Common myeloid progenitor, CD34-positive (primary cell): ENCODE data around the gene LEMD2.

Source experiments
- CTCF ChIA-PET: fragments of 350-600 bp; sonication (Branson Sonifier 250); formaldehyde crosslinking; loops from one replicate; lab custom pipeline; 2021; ENCODE audit warnings: antibody characterized with exemption; lab: Charles Lee
- POLR2A ChIA-PET: fragments of 350-600 bp; sonication (Branson Sonifier 250); formaldehyde crosslinking; loops from one replicate; lab custom pipeline; 2021; ENCODE audit warnings: antibody characterized with exemption; lab: Charles Lee
- DNase-seq, 3 donors: peaks; one replicate each; pipeline versions ENCODE4 v3.0.0 to v3.0.0-alpha.2; 2013
- H3K27ac ChIP-seq, 2 experiments: 1 replicate in 1 of 2; 2 replicates in 1 of 2; pipeline ENCODE4 v1.7.0; 2013; ENCODE audit warnings: inconsistent platforms in 2 of 2, low read length in 2 of 2, mild to moderate bottlenecking in 2 of 2, low read depth in 1 of 2, moderate library complexity in 1 of 2; ENCODE audit not compliant: severe bottlenecking in 2 of 2, insufficient read depth in 1 of 2, poor library complexity in 1 of 2
- H3K27me3 ChIP-seq, 5 experiments: replicated peaks in 2 of 5; 1 replicate in 3 of 5; 2 replicates in 2 of 5; pipeline versions ENCODE4 v1.6.1 to v1.7.0; 2013; ENCODE audit warnings: low read length in 4 of 5, mild to moderate bottlenecking in 2 of 5, moderate library complexity in 2 of 5, inconsistent platforms in 1 of 5; ENCODE audit not compliant: insufficient read depth in 5 of 5, control insufficient read depth in 4 of 5
- H3K36me3 ChIP-seq, 4 experiments: 1 replicate in 2 of 4; 2 replicates in 2 of 4; pipeline versions ENCODE4 v1.6.1 to v1.7.0; 2013; ENCODE audit warnings: low read length in 3 of 4, control low read depth in 1 of 4, mild to moderate bottlenecking in 1 of 4; ENCODE audit not compliant: control insufficient read depth in 4 of 4, insufficient read depth in 4 of 4
- H3K4me1 ChIP-seq, 4 experiments: 1 replicate in 3 of 4; 2 replicates in 1 of 4; pipeline versions ENCODE4 v1.6.1 to v1.7.1; 2013; ENCODE audit warnings: low read length in 3 of 4, mild to moderate bottlenecking in 3 of 4, control low read depth in 1 of 4, inconsistent platforms in 1 of 4, moderate library complexity in 1 of 4; ENCODE audit not compliant: control insufficient read depth in 4 of 4, insufficient read depth in 4 of 4; ENCODE audit errors: control extremely low read depth in 1 of 4
- H3K4me3 ChIP-seq, 7 experiments: 1 replicate in 4 of 7; 2 replicates in 3 of 7; pipeline versions ENCODE4 v1.5.1 to v1.7.0; 2013; ENCODE audit warnings: mild to moderate bottlenecking in 7 of 7, low read length in 6 of 7, moderate library complexity in 6 of 7, inconsistent platforms in 2 of 7, low read depth in 2 of 7, control low read depth in 1 of 7; ENCODE audit not compliant: insufficient read depth in 4 of 7, control insufficient read depth in 1 of 7; ENCODE audit errors: extremely low read depth in 1 of 7
- H3K9me3 ChIP-seq, 5 experiments: 1 replicate in 4 of 5; 2 replicates in 1 of 5; pipeline versions ENCODE4 v1.6.1 to v1.7.1; 2013; ENCODE audit warnings: low read length in 4 of 5, mild to moderate bottlenecking in 2 of 5, inconsistent platforms in 1 of 5, low read depth in 1 of 5, moderate library complexity in 1 of 5; ENCODE audit not compliant: control insufficient read depth in 4 of 5, insufficient read depth in 2 of 5; ENCODE audit errors: control extremely low read depth in 1 of 5
- WGBS: methylation state at CpG from one replicate; pipeline ENCODE4 v1.1.5; 2013; ENCODE audit not compliant: insufficient coverage; 5-methylcytosine and 5-hydroxymethylcytosine counted together

LEMD2 gene

DNA sequence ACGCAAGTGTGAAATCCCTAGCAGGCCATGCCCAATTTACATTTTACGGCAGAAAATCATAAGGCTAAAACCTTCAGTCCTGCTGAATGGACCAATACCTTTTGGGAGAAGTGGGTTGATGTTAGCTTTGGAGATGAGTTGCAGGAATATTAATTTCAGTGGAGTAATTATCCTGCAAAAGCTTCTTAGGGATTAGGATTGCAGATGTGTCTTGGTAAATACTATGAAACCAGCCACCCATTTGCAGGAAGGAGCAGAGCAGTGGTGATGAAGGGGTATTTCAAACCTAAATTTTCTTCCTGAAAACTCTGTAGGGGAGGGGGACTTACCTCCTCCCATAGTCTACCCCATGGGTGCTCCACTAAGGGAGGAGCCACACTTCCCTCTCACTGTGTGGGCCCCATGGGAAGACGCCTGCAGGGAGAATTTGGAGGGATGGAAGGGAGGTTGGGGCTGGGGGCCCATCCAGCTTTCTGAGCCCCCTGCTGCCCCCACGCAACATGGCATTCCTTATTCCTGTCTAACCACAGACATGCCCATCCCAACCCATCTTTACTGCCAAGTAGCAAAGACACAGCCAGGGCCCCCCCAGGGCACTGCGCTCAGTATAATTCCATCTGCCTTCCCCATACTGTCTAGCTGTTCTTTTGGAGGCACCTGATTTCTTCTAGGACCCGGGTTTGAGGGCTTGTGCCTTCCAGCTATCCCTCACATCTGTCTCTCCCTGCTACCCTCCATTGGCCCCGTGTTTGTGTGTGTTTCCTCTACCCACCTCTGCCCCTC lies 62.8 kb downstream of the LEMD2 start:
- Histone ChIP-seq H3K4me3 (no peak overlapping the region), H3K36me3 (no peaks in the 10 kb centered on the region), H3K4me1 (no peaks in the 10 kb centered on the region), H3K9me3 (no peaks in the 10 kb centered on the region), H3K27me3 (peaks cover 0 to 9% (median 6%) of the 10 kb centered on the region in 5 experiments), H3K27ac (no peak overlapping the region)
- 93% methylated on average over 4 of the region's 7 CpGs for WGBS
- ChIA-PET POLR2A (no interaction called here), CTCF (interaction anchor here (0.6 to 1.2 kb wide), 4 partner anchors 15 to 137 kb away, joined by 3 to 4 read pairs (median 4); partner anchors contain the start of gene UQCC2)
- DNase-seq, result no peak

DNA sequence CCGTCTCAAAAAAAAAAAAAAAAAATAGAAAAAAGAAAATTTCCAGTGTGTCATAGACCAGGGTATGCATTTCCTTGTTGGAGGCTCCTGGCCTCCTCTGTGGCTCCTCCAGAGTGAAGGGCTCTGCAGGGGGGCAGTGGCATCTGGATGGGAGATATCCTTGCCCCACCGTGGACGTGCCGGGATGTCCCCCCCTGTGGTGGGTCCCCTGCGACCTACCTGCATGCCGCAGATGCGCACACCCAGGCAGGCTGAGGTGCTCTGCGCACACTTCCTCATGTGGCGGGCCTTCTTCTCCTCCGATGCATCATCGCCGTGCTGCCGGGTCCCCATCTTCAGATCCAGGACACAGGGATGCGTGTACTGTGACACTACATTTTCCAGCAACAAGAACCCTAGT lies 63.7 kb downstream of the LEMD2 start:
- CTCF ChIA-PET, result interaction anchor here (0.9 to 1.1 kb wide), 2 partner anchors 14 to 35 kb away, joined by 4 read pairs; partner anchors contain the start of gene UQCC2
- no peak overlapping the region for H3K27ac ChIP-seq
- H3K9me3 ChIP-seq, result no peaks in the 10 kb centered on the region
- 95% methylated on average over 13 of the region's 14 CpGs for WGBS
- H3K4me1 ChIP-seq, result no peaks in the 10 kb centered on the region
- POLR2A ChIA-PET, result no interaction called here
- H3K27me3 ChIP-seq, result peaks cover 0 to 9% (median 6%) of the 10 kb centered on the region in 5 experiments
- no peak overlapping the region for H3K4me3 ChIP-seq
- DNase-seq, result no peak
- no peaks in the 10 kb centered on the region for H3K36me3 ChIP-seq

DNA sequence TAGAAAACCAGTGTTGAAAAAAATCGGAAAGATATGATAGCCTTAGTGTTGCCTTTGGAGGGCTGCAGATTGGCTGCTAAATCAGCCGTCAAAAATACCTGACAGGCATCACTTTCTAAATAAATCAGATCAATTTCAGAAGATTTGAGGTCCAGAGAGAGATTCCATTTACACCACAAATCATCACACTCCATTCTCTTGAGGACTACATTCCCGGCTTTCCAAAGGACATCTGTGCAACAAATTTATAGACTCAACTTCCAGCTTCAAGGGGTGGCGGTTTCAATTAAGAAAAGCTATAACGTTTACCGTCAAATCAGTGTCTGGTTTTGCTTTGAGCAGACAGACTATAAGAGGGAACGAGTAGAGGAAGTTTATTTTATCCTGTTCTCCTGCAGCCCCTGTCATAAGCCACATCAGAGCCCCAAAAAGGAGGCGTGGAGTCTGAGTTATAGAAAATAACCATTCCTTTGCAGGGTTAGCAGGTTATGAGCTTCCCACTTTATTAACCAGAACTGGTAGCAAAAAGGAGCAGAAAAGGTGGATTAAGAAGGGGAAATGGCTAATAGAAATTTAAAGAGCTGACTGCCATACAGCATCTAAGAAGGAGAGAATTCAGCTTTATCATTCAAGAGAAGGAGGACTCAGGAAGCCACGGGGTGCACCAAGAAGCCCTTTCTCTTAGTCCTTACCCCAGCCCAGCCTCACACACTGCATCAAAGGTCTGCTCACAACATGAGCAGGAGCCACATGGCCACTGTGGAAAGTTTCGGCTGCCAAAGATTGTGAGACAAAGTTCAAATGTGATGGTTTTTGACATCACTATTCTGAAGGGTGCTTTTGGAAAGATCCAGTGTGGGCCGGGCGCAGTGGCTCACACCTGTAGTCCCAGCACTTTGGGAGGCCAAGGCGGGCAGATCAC lies 64.6 kb downstream of the LEMD2 start:
- no peaks in the 10 kb centered on the region for H3K4me1 ChIP-seq
- H3K4me3 ChIP-seq, result no peak overlapping the region
- no peaks in the 10 kb centered on the region for H3K9me3 ChIP-seq
- H3K27ac ChIP-seq, result no peak overlapping the region
- no peaks in the 10 kb centered on the region for H3K36me3 ChIP-seq
- no peak for DNase-seq
- ChIA-PET POLR2A (no interaction called here), CTCF (interaction anchor here (0.8 to 3.4 kb wide), 3 partner anchors 9 to 13 kb away, joined by 3 to 11 read pairs (median 3); partner anchors contain the start of gene UQCC2)
- WGBS, result 65% methylated on average over 8 of the region's 13 CpGs
- peaks cover 0 to 9% (median 6%) of the 10 kb centered on the region in 5 experiments for H3K27me3 ChIP-seq

DNA sequence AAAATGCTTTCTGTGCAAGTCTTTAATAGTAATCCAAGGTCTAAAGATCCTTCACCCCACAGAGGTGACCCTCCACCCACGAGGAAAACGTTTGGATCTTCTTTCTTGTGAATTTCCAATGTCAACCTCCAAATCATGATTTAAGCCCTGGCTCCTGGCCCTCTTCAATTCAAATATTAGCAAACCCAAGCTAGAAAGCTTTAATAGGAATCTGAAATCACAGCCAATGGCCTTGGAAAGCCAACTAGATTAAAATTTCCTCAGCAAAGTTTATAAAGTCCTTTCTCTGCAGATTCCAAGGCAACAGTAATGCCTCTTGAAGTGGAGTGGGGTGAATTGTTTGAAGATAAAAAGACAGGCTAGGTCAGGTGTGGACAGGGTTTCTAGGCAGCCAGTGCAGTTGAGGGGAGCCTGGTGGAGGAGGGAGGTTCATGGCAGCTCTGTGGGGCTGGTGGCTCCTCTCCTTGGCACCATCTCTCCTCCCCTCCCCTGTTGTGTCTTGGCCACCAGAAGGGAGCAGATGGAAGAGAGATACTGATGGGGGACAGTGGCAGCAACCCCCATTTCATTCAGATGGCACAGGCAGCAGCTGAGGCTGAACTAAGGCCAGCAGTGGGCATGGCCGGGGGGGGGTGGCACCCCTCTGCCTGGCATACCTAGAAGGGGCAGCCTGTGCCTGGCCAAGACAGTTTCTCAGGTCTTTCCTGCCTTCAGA lies 65.4 kb downstream of the LEMD2 start:
- no peak for DNase-seq
- peaks cover 0 to 9% (median 6%) of the 10 kb centered on the region in 5 experiments for H3K27me3 ChIP-seq
- H3K4me3 ChIP-seq, result no peak overlapping the region
- 95% methylated on average over 3 of the region's 3 CpGs for WGBS
- no peak overlapping the region for H3K27ac ChIP-seq
- H3K4me1 ChIP-seq, result peaks cover 0 to 2% (median 0%) of the 10 kb centered on the region in 4 experiments
- no peaks in the 10 kb centered on the region for H3K9me3 ChIP-seq
- ChIA-PET CTCF (interaction anchor here (1.0 to 3.4 kb wide), 4 partner anchors 10 to 17 kb away, joined by 3 to 11 read pairs (median 6); partner anchors contain the start of gene UQCC2), POLR2A (no interaction called here)
- no peaks in the 10 kb centered on the region for H3K36me3 ChIP-seq

DNA sequence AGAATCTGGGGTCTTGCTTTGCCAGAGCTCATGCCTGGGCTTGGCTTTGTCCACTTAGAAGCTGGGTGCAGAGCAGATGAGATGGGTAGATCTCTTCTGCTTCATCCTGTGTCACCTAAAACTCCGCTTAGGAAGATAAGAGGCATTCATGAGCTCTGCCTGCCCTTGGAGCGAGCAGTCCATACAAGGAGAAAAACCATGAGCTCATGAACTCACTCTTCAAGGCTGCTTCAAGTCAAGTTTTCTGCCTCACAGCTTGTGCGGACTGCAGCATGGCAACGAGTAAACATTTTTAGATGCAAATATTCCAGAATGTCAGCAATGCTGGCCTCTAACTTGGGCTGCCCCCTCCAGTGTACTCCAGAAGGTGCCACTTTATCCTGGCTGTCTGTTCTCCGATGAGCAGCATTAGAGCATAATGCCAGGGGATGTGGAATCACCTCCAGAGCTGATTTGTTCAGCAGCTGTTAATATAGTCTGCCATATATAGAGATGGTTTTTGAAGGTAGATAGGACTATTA lies 66.8 kb downstream of the LEMD2 start:
- POLR2A ChIA-PET, result no interaction called here
- H3K27ac ChIP-seq, result no peak overlapping the region
- CTCF ChIA-PET, result interaction anchor here (1.3 to 3.4 kb wide), 4 partner anchors 9 to 34 kb away, joined by 3 to 11 read pairs (median 6); partner anchors contain the start of gene UQCC2
- 98% methylated on average over 4 of the region's 5 CpGs for WGBS
- H3K9me3 ChIP-seq, result no peaks in the 10 kb centered on the region
- no peak overlapping the region for H3K4me3 ChIP-seq
- H3K36me3 ChIP-seq, result no peaks in the 10 kb centered on the region
- peaks cover 0 to 9% (median 6%) of the 10 kb centered on the region in 5 experiments for H3K27me3 ChIP-seq
- peaks cover 0 to 7% (median 0%) of the 10 kb centered on the region in 4 experiments for H3K4me1 ChIP-seq
- DNase-seq, result no peak

DNA sequence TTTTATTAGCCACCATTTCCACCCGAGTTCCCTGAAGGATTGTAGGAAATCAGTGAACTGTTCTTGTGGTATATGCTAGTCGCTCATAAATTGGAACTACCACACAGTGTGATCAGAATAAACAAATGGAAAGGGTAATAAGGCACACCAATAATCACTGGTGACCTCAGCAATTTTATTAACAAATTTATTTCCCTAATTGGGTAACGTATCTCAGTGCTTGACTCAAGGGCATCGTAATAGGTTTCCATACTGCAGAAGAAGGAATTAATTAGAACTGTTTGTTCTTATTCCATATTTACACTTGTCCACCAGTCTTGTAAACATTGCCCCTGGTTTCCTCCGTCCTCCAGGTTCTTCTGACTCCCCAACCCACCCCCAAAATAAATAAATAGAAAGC lies 67.4 kb downstream of the LEMD2 start:
- CTCF ChIA-PET, result interaction anchor here (1.3 to 3.4 kb wide), 3 partner anchors 8 to 35 kb away, joined by 3 to 11 read pairs (median 9); partner anchors contain the start of gene UQCC2

More for the DNA sequence above, 67.4 kb downstream of the LEMD2 start:
- Histone ChIP-seq H3K27ac (no peak overlapping the region), H3K4me1 (peaks cover 0 to 7% (median 0%) of the 10 kb centered on the region in 4 experiments), H3K36me3 (no peaks in the 10 kb centered on the region), H3K9me3 (no peaks in the 10 kb centered on the region), H3K27me3 (peaks cover 0 to 9% (median 6%) of the 10 kb centered on the region in 5 experiments), H3K4me3 (no peak overlapping the region)
- 56% methylated on average over 1 of the region's 5 CpGs for WGBS
- DNase-seq, result no peak
- POLR2A ChIA-PET, result no interaction called here
